Fibroblast of mammary gland (primary cell): ENCODE results near the gene GPR61.

Experiments used
- DNase-seq: peaks from one replicate; pipeline ENCODE4 v3.0.0-alpha.2; 2010; ENCODE audit warnings: low read depth
- H3K4me3 ChIP-seq: 2 replicates; pipeline ENCODE4 v1.5.1; 2011; ENCODE audit warnings: low read depth, mild to moderate bottlenecking, low read length, moderate library complexity; ENCODE audit not compliant: control insufficient read depth
- TF ChIP-seq, protein P1 (sequence below): conservative IDR thresholded peaks from 2 replicates; pipeline ENCODE4 v1.5.1; 2011; ENCODE audit warnings: low read depth, low read length, inconsistent platforms; ENCODE audit not compliant: control insufficient read depth, insufficient read depth

GPR61 gene

DNA sequence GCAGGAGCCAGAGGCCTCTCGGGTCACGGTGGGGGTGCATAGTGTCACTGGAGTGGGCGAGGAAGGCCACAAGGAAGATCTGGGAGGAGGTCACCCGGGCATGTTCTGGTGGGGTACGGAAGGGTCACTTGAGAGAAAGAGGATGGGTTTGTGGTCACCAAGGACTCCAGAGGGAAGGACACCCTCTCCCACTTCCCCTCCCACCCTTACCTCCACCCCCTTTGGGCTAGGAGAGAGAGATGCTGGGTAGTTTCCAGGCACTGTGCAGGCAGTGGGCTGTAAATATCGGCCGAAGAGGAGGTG is 30.8 kb upstream of the GPR61 start:
- TF ChIP-seq, protein P1, sequence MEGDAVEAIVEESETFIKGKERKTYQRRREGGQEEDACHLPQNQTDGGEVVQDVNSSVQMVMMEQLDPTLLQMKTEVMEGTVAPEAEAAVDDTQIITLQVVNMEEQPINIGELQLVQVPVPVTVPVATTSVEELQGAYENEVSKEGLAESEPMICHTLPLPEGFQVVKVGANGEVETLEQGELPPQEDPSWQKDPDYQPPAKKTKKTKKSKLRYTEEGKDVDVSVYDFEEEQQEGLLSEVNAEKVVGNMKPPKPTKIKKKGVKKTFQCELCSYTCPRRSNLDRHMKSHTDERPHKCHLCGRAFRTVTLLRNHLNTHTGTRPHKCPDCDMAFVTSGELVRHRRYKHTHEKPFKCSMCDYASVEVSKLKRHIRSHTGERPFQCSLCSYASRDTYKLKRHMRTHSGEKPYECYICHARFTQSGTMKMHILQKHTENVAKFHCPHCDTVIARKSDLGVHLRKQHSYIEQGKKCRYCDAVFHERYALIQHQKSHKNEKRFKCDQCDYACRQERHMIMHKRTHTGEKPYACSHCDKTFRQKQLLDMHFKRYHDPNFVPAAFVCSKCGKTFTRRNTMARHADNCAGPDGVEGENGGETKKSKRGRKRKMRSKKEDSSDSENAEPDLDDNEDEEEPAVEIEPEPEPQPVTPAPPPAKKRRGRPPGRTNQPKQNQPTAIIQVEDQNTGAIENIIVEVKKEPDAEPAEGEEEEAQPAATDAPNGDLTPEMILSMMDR, result no peak
- no peak for DNase-seq
- H3K4me3 ChIP-seq, result no peak overlapping the region

DNA sequence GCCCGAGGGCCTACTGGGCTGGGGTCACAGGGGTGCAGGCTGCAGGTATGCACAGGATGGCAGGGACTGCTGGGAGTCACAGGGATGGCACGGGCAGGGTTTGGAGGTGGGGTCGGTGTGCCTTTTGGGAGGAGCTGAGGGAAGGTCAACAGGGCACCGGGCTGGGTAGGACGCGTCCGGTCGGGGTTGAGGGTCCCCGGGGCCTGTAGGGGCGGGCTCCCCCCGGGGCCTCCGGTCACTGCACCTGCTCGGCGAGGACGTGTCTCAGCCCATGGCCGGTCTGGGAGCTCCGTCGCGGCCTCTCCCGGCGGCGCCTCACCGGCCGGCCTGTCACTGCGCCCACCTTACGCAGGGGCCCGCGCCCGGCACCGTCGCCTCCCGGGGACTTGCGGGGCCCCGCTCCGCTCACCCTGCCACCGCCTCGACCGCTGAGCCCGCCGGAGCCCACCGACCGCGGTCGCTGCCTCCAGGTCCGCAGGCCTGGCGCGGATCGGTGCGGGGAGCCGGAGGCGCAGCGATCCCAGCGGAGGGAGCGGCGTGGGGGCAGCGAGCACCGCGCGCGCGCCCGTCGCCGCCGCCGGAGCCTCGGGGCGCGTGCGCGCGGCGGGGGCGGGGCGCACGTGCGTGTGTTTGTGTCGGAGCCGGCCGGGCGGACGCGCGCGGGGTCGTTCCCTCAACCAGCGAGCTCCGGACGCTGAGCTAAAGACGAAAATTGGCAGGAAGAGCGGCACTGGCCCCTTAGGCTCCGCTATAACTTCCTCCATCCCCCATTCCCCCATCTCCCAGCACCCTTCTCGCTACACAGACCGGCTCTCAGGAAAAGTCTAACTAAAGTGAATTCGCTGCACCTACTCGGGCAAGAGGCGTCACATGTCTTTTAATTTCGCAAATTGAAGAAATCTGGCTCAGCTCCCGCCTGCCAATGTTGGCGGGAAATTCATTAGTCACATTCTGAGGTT is 30.2 kb upstream of the GPR61 start, which contains the start of gene AMIGO1:
Gene AMIGO1 (minus strand): TSS at position 552 of the 959 bp plus-strand sequence. CDS start 815 bp downstream, outside the sequence.
- peak within 1 kb of the TSS; percentile 64 for H3K4me3 ChIP-seq
- TF ChIP-seq, protein P1, result no peak
- DNase-seq, result peak; percentile 22

DNA sequence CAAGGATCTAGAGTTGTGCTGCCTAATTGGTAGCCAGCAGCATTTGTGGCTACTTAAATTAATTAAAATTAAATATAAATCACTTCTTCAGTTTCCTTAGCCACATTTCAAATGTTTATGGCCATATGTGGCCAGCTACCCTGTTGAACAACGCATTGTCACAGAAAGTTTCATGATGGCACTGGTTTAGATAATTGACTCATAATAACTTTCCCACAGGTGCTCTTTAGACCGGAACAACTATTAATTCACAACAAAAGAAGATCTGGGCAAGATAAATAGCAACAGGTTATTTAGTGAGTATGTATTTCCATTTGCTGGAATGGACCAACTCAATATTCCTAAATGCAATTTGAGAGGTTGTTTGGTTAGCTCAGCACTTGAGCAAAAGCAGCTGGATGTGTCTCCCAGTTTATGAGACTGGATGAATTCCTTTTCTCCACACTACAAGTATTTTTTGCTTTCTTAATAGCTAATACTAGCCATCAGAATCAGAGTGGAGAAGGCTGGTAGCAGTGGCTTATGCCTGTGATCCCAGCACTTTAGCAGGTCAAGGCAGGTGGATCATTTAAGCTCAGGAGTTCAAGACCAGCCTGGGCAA is 26.5 kb upstream of the GPR61 start:
- DNase-seq, result no peak
- TF ChIP-seq, protein P1, result no peak
- no peak overlapping the region for H3K4me3 ChIP-seq

DNA sequence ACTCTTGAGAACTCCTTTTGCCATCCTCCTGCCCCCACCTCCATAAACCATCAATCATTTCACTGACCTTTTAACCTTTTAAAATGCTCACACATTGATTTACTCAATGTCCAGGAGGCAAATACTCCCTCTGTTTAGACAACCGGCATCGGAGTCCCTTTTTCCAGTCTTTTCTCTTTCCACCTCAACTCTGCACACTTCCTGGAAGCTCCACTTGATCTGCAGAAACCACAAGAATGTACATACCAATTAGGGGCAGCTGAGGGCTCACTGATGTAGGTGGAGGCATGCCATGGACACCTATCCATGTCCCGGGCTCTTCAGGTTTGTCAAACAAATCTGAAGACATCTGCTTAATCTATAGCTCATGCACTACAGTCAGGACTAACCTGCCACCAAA is 24.8 kb upstream of the GPR61 start:
- no peak for DNase-seq
- TF ChIP-seq, protein P1, result no peak
- no peak overlapping the region for H3K4me3 ChIP-seq

DNA sequence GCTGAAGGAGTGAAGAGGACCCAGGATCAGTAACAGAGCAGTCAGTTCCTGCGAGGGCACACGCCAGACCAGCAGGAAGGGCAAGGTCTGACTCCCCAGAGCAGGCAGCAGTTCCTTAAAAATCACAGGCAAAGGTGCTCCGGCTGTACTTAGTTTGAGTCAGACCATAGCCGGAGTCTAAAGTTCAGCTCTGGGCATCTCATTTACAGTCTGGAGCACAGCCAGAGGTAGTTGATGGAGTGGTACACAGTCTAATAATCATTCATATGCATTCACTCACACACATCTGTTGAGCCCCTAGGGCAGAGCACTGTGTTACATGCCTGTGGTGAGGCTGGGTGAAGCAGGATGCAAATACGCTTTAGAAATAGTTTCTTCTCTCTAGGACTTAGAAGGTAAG is 22.8 kb upstream of the GPR61 start:
- TF ChIP-seq, protein P1, result no peak
- no peak overlapping the region for H3K4me3 ChIP-seq
- no peak for DNase-seq

DNA sequence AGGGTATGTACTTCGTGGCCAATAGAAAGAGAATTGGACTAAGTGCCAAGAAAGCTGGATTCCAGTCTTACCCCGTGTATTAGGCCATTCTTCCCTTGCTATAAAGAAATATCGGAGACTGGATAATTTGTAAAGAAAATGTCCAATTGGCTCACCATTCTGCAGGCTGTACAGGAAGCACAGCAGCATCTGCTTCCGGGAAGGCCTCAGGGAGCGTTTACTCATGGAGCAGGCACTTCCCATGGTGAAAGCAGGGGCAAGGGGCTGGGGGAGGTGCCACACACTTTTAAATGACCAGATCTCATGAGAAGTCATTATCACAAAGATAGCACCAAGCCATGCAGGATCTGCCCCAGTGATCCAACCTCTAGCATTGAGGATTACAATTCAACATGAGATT is 22.3 kb upstream of the GPR61 start:
- TF ChIP-seq, protein P1, result no peak
- DNase-seq, result no peak

More for the DNA sequence above, 22.3 kb upstream of the GPR61 start:
- H3K4me3 ChIP-seq, result no peak overlapping the region
